Endodermal cell (in vitro differentiated cells): Measurements from ENCODE around the gene SCD5. TPM values are rescaled to one million over a fixed set of nuclear protein-coding genes. Genes with fewer than 3 reads are reported as not detected.
A peak's percentile ranks its signal among the peaks of the same experiment; 100 is the strongest.

Experiments used
- DNase-seq: peaks from one replicate; pipeline ENCODE4 v3.0.0-alpha.2; 2017
- H3K27ac ChIP-seq: 2 replicates; pipeline ENCODE4 v1.5.1; 2013; ENCODE audit warnings: mild to moderate bottlenecking, low read depth, low read length, moderate library complexity
- H3K27me3 ChIP-seq: 2 replicates; pipeline ENCODE4 v1.6.1; 2013; ENCODE audit warnings: mild to moderate bottlenecking, low read length, moderate library complexity; ENCODE audit not compliant: insufficient read depth, control insufficient read depth, poor library complexity, severe bottlenecking
- H3K36me3 ChIP-seq: 2 replicates; pipeline ENCODE4 v1.7.0; 2013; ENCODE audit warnings: mild to moderate bottlenecking, low read length, moderate library complexity; ENCODE audit not compliant: control insufficient read depth, insufficient read depth
- H3K4me1 ChIP-seq: one replicate; pipeline ENCODE4 v1.7.0; 2013; ENCODE audit warnings: low read length; ENCODE audit not compliant: control insufficient read depth, insufficient read depth
- H3K4me3 ChIP-seq: 2 replicates; pipeline ENCODE4 v1.5.1; 2013; ENCODE audit warnings: mild to moderate bottlenecking, low read length, moderate library complexity
- H3K9ac ChIP-seq: 2 replicates; pipeline ENCODE4 v1.6.1; 2013; ENCODE audit warnings: mild to moderate bottlenecking, low read length, moderate library complexity; ENCODE audit not compliant: poor library complexity, severe bottlenecking; ENCODE audit errors: extremely low read depth
- H3K9me3 ChIP-seq: 2 replicates; pipeline ENCODE4 v1.6.1; 2013; ENCODE audit warnings: mild to moderate bottlenecking, low read length, moderate library complexity; ENCODE audit not compliant: control insufficient read depth
- H3K27ac Mint-ChIP-seq: 2 replicates; pipeline ENCODE4 v1.8.0; 2020; ENCODE audit warnings: mixed read lengths
- H3K27me3 Mint-ChIP-seq: 2 replicates; pipeline ENCODE4 v1.8.0; 2021; ENCODE audit warnings: mild to moderate bottlenecking, mixed read lengths; ENCODE audit not compliant: insufficient read depth
- H3K36me3 Mint-ChIP-seq: 2 replicates; pipeline ENCODE4 v1.8.0; 2020; ENCODE audit warnings: low read depth, mixed read lengths
- H3K4me1 Mint-ChIP-seq: 2 replicates; pipeline ENCODE4 v1.8.0; 2020; ENCODE audit warnings: mixed read lengths
- H3K4me3 Mint-ChIP-seq: 2 replicates; pipeline ENCODE4 v1.8.0; 2020; ENCODE audit warnings: mild to moderate bottlenecking, moderate library complexity, mixed read lengths
- H3K9me3 Mint-ChIP-seq: 2 replicates; pipeline ENCODE4 v1.8.0; 2020; ENCODE audit warnings: mild to moderate bottlenecking, mixed read lengths
- CTCF ChIP-seq: fragments of 200-600 bp; sonication (generic); conservative IDR thresholded peaks from 2 replicates; pipeline ENCODE4 v1.5.0; 2021; ENCODE audit warnings: antibody characterized with exemption, mild to moderate bottlenecking
- WGBS, 2 experiments: methylation state at CpG; one replicate each; pipeline versions ENCODE4 v1.1.5 to v1.1.7; 2013; ENCODE audit warnings: missing lambda C conversion rate in 2 of 2, mixed read lengths in 1 of 2; ENCODE audit not compliant: insufficient coverage in 1 of 2, insufficient read length in 1 of 2; 5-methylcytosine and 5-hydroxymethylcytosine counted together
- total RNA-seq, 2 donors: library from RNA; stranded (reverse); fragmentation: NEBNext Ultra II Directional in 1 of 2; extraction: Animal tissue kit (Norgen Biotek cat#: 25700) in 1 of 2; gene quantifications; 2 replicates in 1 of 2; 3 replicates in 1 of 2; pipeline ENCODE4 v1.2.1, GENCODE V29; 2021

The SCD5 gene
- total RNA-seq, 2 donors from 2014 or later, result 3.2 to 5.2 TPM

- Histone ChIP-seq H3K36me3 (peaks cover 8% of the 10 kb centered on the region), H3K9ac (no peak overlapping the region), H3K27ac (no peak overlapping the region), H3K27me3 (no peaks in the 10 kb centered on the region), H3K4me1 (no peaks in the 10 kb centered on the region), H3K9me3 (peaks cover 19% of the 10 kb centered on the region), H3K4me3 (no peak overlapping the region)
- Mint-ChIP-seq H3K36me3 (no peaks in the 10 kb centered on the region), H3K27ac (no peak overlapping the region), H3K9me3 (no peaks in the 10 kb centered on the region), H3K4me1 (peaks cover 18% of the 10 kb centered on the region), H3K4me3 (no peak overlapping the region), H3K27me3 (peaks cover 14% of the 10 kb centered on the region)
- no peak for DNase-seq
- TF ChIP-seq CTCF, result no peak
- WGBS, 2 experiments, result 66 to 88% methylated on average over 2 to 4 of the region's 4 CpGs
Observed at GRCh38 chr4:82678051-82678450, 120.5 kb downstream of the SCD5 start.

DNA sequence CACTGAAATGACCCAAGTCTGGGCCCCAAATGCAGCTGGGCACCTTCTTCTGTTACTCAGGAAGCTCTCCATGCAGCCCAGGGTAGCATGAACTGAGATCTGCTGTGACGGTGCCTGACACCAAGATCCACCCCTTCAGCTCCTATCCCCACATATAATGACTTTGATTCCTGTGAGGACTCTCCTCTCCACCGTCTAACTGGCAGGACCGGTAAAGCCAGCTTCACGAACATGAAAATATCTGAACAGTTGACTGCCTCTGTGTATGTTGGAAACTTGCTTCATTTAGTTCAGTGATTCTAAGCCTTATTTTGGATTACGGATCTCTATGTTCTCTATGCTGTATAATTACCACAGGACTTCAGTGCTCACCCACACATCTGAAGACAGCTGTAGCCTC lies 121.3 kb downstream of the SCD5 start:
- no peak for TF ChIP-seq CTCF
- DNase-seq, result no peak
- H3K9me3 Mint-ChIP-seq, result no peaks in the 10 kb centered on the region
- H3K9me3 ChIP-seq, result peaks cover 23% of the 10 kb centered on the region
- H3K27me3 ChIP-seq, result no peaks in the 10 kb centered on the region
- 95 to 100% methylated on average over 3 to 5 of the region's 5 CpGs for WGBS, 2 experiments
- no peaks in the 10 kb centered on the region for H3K4me1 ChIP-seq
- no peak overlapping the region for H3K9ac ChIP-seq
- peaks cover 18% of the 10 kb centered on the region for H3K4me1 Mint-ChIP-seq
- no peak overlapping the region for H3K27ac ChIP-seq
- peaks cover 8% of the 10 kb centered on the region for H3K36me3 ChIP-seq
- H3K27ac Mint-ChIP-seq, result no peak overlapping the region
- H3K27me3 Mint-ChIP-seq, result peaks cover 14% of the 10 kb centered on the region
- no peak overlapping the region for H3K4me3 Mint-ChIP-seq
- H3K4me3 ChIP-seq, result no peak overlapping the region
- H3K36me3 Mint-ChIP-seq, result no peaks in the 10 kb centered on the region

DNA sequence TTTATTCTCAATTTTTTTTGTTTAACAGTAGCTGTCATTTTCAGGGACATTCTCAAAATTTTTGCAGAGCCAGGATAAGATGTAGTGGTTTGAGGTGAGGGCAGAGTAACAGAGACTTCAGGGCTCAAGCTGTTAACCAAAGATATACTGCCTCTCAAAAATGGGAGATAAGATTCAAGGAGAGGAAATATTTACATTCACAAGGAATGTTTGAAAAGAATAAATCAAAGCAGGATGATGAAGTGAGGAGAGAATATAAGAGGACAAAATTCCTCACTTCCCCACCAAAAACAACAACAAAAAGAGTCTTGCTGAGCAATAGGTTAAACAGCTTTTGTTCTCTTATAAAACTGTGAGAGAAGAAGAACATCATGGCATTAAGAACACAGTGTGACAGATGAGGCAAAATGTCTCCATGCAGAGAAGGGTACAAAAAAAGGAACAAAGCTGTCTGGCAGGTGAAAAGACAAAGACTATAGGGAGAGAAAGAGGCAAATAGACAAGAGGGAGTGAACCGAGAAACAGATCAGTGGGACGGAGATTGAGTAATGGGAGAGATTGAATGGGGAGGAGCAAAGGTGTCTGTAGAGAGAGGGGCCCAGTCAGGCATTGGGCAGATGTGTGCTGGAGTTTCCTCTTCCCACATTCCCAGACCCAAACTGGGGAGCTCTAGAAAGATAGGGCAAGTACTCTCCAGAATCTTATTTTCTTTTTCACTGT lies 130.7 kb downstream of the SCD5 start:
- DNase-seq, result peak; percentile 71
- no peak overlapping the region for H3K4me3 Mint-ChIP-seq

More for the DNA sequence above, 130.7 kb downstream of the SCD5 start:
- Mint-ChIP-seq H3K4me1 (peaks cover 41% of the 10 kb centered on the region), H3K36me3 (no peaks in the 10 kb centered on the region), H3K9me3 (peaks cover 1% of the 10 kb centered on the region), H3K27ac (peak overlapping the region; percentile 6), H3K27me3 (no peaks in the 10 kb centered on the region)
- WGBS, 2 experiments, result 0 to 6% methylated on average over 1 to 2 of the region's 2 CpGs
- Histone ChIP-seq H3K9me3 (peaks cover 24% of the 10 kb centered on the region), H3K4me1 (peaks cover 11% of the 10 kb centered on the region), H3K9ac (no peak overlapping the region), H3K36me3 (no peaks in the 10 kb centered on the region), H3K27me3 (no peaks in the 10 kb centered on the region), H3K27ac (peak overlapping the region; percentile 3), H3K4me3 (no peak overlapping the region)
- TF ChIP-seq CTCF, result no peak
